SK-N-SH (cell line): Measurements from ENCODE around the gene PIANP.

Source experiments
- MXI1 ChIP-seq: IDR thresholded peaks from 2 replicates; pipeline ENCODE4 v1.6.1; 2012; ENCODE audit warnings: mild to moderate bottlenecking, low read depth, low read length, improper control_type of control experiment
- TF ChIP-seq, protein P1 (sequence below): fragments of 200-600 bp; sonication (generic); IDR thresholded peaks from 2 replicates; pipeline ENCODE4 v1.6.1; 2017; ENCODE audit warnings: antibody characterized with exemption, mild to moderate bottlenecking, moderate library complexity

DNA sequence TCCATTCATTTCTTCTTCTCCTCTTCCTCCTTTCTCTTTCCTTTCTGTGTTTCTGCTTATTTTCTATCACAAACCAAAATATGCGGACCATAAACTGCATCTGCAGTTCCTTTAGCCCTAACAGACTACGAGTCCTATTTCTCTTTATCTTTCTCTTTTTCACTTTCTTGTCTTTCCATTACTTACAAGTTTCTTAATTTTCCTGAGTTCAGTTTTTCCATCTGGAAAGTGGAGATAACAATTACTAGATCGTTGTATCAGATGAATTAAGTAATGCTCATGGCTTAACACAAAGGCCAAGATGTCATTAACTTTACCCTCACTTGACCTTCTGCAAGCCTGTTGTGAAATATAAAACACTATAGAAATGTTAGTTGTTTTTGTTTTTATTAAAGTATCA, 22.2 kb upstream of the PIANP start:
- TF ChIP-seq MXI1 = no peak
- TF ChIP-seq, protein P1, sequence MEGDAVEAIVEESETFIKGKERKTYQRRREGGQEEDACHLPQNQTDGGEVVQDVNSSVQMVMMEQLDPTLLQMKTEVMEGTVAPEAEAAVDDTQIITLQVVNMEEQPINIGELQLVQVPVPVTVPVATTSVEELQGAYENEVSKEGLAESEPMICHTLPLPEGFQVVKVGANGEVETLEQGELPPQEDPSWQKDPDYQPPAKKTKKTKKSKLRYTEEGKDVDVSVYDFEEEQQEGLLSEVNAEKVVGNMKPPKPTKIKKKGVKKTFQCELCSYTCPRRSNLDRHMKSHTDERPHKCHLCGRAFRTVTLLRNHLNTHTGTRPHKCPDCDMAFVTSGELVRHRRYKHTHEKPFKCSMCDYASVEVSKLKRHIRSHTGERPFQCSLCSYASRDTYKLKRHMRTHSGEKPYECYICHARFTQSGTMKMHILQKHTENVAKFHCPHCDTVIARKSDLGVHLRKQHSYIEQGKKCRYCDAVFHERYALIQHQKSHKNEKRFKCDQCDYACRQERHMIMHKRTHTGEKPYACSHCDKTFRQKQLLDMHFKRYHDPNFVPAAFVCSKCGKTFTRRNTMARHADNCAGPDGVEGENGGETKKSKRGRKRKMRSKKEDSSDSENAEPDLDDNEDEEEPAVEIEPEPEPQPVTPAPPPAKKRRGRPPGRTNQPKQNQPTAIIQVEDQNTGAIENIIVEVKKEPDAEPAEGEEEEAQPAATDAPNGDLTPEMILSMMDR = no peak
